ENCODE measurements around the gene EEF2.
"Not testable (repeated sequence)": the region's sequence is repeated elsewhere in the genome, so short reads cannot be mapped to it uniquely, and the experiment has no call there.

Gene EEF2

DNA sequence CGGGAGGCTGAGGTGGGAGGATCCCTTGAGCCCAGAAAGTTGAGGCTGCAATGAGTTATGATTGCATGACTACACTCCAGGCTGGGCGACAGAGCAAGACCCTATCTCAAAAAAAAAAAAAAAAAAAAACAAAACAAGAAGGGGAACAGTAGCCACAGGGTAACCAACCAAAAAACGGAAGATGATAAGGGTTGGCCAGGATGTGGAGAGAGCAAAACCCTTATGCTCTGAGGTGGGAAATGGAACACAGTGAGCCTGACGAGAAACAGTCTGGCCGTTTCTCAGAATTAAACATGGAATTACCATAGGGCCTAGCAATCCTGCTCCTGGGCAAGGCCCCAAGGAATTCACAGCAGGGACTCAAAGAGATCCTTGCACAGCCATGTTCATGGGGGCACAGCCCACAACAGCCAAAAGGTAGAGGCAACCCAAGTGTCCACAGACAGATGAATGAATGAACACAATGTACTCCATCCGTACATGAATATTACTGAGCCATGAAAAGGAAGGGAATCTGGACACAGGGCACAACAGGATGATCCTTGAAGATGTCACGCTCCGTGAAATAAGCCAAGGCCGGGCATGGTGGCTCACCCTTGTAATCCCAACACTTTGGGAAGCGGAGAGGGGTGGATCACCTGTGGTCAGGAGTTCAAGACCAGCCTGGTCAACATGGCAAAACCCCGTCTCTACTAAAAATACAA is 41.1 kb downstream of the EEF2 start:
- no peak for DNase-seq

DNA sequence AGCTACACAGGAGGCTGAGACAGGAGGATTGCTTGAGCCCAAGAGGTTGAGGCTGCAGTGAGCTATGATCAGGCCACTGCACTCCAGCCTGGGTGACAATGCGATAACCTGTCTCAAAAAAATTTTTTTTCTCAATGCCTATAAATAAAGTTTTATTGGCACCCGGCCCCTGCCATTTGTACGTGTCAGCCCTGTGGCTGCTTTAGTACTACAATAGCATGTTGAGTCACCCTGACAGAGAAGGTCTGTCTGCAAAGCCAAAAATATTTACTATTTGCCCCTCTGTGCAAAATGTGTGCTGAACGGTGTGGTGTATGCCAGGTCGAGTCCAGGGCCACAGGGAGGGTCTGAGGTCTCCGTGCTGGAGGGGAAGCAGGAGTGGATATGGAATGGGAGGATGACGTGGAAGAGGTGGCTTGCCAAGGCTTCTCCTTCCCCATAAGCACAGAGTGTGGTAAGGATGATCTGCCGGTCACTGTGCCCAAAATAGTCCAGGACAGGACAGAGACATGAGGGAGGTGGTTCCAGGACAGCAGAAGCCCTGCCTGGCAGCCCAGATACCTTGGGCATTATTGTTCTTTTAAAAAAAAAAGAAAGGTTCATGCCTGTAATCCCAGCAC is 42.4 kb downstream of the EEF2 start:
- no peak for DNase-seq

DNA sequence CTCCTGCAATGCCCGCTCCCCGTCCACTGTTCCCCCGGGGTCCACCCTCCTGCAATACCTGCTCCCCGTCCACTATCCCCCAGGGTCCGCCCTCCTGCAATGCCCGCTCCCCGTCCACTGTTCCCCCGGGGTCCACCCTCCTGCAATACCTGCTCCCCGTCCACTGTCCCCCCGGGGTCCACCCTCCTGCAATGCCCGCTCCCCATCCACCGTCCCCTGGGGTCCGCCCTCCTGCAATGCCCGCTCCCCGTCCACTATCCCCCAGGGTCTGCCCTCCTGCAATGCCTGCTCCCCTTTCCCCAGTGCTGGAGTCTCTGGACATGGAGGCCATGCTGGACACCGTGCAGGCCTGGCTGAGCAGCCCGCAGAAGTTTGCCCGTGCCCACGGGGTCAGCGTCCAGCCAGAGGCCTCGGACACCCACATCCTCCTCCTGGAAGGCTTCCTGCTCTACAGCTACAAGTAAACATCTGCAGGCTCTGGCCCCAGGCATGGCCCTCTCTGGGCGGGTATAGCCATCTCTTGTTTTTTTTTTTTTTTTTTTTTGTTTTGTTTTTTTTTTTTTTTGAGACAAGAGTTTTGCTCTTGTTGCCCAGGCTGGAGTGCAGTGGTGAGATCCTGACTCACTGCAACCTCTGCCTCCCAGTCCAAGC is 46.8 kb downstream of the EEF2 start:
- not testable (repeated sequence) for DNase-seq

DNA sequence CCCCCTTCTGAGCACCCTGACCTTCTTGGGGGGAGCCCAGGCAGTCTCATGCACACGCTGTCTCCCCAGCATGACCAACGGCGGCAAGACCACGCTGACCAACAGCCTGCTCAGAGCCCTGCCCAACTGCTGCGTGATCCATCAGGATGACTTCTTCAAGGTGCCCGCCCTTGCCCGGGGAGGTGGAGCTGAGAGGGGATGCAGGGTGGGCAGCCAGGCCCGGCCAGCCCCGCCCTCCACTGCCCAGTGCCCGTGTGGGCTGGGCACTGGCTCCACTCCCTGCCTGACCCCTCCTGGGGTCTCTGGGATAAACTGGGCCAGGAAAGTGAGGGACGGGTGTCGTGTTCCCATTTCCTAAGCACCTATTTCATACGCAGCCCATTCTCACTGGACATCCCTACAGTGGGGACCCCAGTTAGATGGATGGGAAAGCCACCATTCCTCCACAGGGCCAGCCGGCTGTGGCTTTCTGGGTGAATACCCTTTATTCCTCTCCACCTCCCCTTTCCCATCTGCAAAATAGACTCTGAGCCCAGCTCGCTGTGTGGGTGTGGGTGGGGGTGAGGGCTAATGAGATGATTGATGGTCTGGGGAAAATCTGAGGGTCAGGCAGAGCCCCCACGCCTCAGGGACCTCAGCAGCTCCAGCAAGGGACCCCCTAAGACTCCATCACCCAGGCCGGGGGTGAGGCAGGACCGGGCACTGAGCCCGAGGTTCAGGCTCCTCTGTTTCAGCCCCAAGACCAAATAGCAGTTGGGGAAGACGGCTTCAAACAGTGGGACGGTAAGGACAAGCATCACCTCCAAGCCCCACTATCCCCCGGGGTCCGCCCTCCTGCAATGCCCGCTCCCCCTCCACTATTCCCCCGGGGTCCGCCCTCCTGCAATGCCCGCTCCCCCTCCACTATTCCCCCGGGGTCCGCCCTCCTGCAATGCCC is 48.5 kb downstream of the EEF2 start:
- DNase-seq, result no peak

DNA sequence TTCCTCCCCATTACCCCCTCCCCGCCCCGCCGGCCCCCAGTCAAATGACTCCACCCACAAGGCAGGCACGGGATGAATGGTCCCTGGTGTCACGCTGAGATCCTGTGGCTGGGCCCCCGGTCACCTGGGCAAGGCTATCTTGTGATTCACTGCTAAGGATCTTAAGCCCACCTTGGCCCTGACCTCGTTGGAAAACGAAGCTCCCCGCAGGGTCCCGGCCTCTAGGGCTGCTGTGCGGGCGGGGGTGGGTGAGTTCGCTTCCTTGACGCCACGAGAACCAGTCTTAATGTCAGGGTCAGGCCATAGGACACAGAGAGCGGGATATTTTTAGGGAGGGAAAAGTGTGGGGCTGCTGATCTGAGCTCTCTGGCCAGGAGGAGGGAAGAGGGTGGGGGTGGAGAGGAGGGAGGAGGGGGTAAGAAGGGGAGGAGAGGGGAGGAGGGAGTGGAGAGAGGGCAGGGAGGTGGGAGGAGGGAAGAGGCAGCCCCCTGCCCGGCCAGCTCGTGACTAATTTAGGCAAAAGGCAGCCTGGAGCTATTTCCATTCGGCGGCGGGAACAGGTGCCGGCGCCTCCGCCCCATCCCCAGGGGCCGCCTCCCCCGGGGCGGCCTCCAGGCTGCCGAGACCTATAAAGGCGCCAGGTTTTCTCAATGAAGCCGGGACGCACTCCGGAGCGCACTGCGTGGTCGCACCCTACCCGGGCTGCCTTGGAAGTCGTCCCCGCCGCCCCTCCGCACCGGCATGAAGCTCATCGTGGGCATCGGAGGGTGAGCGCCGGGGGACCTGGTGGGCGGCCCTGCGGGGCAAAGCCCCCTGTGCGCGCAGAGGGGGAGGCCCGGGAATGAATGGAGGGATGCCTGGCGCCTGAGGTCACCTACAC is 52.1 kb downstream of the EEF2 start, which contains the start of gene NMRK2:
NMRK2 (plus strand) TSS at position 139 of the 880 bp plus-strand sequence; CDS start at position 742, 603 bp downstream.
- no peak for DNase-seq

DNA sequence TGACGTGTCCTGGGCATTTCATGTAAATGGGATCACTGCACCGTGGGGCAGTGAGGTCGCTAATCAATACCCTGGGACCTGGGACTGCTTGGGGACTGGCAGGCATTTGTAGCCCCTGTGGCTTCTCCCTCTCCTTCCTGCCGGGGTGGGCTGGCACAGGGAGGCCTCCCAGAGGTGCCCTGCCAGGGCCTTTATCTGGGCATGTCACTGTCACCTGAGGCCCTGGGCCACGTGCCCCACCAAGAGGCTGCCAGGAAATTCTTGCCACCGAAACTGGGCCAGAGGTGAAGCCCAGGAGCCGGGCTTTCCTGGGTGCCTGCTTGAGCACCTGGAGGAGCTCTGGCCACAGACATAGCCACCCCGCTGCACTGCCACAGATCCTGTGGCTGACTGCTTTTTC is 54.2 kb downstream of the EEF2 start:
- no peak for DNase-seq
